Measurements from ENCODE around the gene METTL4. TPM values are rescaled to one million over a fixed set of nuclear protein-coding genes. Genes with fewer than 3 reads are reported as not detected.

METTL4 gene
- total and polyA plus RNA-seq, 2 of the 8 experiments (the other 6 are each of a cell fraction or from before 2014, with no cell fraction given): 8.5 to 11.5 TPM

DNA sequence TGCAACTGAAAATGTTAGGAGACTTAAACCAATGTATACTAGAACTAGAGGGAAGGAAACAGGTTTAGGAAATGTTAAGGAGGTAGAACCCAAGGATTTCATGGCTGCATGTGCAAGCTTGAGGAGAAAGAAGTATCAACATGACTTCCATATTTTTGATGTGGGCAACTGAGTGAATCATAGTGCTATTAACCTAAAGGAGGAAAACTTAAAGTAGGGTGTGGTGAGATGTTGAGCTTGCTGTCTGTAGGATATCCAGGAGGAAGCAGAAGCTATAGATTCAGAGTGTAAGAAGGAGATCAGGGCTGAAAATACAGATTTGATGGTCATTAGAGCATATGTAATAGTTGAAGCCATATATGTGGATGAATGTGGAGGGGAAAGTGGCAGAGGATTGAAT is 31.5 kb upstream of the METTL4 start (continued):
- no peak for TF ChIP-seq SRF (IDR thresholded peaks at IDR 0.05; ENCODE audit: low read depth, low read length)
- TF ChIP-seq POLR2AphosphoS5 (IDR thresholded peaks at IDR 0.05; ENCODE audit: low read depth, low read length): no peak
- no peak for TF ChIP-seq POU5F1 (IDR thresholded peaks at IDR 0.05; ENCODE audit: low read depth, low read length)
- TF ChIP-seq, protein P1, sequence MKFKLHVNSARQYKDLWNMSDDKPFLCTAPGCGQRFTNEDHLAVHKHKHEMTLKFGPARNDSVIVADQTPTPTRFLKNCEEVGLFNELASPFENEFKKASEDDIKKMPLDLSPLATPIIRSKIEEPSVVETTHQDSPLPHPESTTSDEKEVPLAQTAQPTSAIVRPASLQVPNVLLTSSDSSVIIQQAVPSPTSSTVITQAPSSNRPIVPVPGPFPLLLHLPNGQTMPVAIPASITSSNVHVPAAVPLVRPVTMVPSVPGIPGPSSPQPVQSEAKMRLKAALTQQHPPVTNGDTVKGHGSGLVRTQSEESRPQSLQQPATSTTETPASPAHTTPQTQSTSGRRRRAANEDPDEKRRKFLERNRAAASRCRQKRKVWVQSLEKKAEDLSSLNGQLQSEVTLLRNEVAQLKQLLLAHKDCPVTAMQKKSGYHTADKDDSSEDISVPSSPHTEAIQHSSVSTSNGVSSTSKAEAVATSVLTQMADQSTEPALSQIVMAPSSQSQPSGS (IDR thresholded peaks at IDR 0.05; ENCODE audit: low read length): no peak
- TF ChIP-seq POLR2A (IDR thresholded peaks at IDR 0.05; ENCODE audit: control extremely low read depth in 1 of 2, low read depth in 2 of 2, low read length in 2 of 2): no peak

Data from H1 (cell line).